ENCODE data around the gene HOXB4.

Gene HOXB4

DNA sequence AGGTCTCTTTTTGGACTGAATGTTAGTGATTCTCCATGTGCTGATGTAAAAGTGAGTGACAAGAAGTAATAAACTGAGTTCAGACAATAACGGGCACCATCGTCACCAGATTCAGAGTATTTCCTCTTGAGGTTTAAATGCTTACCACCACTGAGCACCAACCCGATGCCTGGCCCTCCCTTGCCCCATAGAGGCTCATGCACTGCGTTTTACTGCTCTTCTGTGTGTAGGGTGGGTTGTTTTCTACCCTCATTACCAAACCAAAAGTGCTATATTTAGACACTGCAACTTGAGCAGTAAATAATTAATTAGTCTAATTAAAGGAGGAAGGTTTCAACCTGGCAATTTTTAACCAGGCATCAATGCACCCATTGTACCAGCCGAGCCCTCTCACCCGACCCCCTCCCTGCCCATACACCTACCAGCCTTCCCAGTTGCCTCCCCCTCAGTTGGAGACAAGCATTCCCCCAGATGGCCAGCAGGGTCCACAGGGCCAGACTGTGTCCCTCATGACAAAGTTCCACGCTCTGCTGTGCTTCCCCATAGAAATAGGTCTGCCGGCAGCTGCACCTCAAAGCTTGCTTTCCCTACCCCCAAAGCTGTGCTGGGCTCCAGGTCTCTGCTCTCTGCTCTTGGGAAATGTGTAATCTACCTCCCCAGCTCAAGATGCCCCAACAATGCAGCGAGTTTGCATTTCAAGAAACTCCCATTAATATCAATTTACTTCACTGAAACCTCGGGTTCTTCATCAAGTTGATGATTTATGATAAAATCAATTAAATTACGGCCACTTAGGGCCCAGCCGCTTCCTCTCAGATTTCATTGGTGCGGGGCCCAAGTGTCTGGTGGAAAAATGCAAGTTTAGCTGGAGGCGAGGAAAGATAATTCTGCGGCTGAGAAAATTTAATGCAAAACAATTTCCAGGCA, 16.0 kb downstream of the HOXB4 start:
- H3K4me1 ChIP-seq (ENCODE audit: low read depth, poor library complexity, severe bottlenecking), result no peaks in the 10 kb centered on the region
- no peak overlapping the region for H3K4me2 ChIP-seq
- no peak overlapping the region for H3K4me3 ChIP-seq (IDR thresholded peaks at IDR 0.05; ENCODE audit: insufficient read depth, low read depth, low read length)
- no peak for TF ChIP-seq CTCF (conservative IDR thresholded peaks at IDR 0.05; ENCODE audit: low read depth, low read length)
- no peaks in the 10 kb centered on the region for H3K79me2 ChIP-seq (ENCODE audit: insufficient read depth, low read depth)
- no peaks in the 10 kb centered on the region for H4K20me1 ChIP-seq (ENCODE audit: insufficient read depth)
- no peaks in the 10 kb centered on the region for H3K27me3 ChIP-seq (ENCODE audit: insufficient read depth, low read depth)
- no peak overlapping the region for H3K9ac ChIP-seq
- H2AFZ ChIP-seq (ENCODE audit: low read depth), result no peak overlapping the region
- no peak overlapping the region for H3K27ac ChIP-seq
- no peaks in the 10 kb centered on the region for H3K36me3 ChIP-seq (ENCODE audit: insufficient read depth)

GRCh38 chr17:48559840-48560817, 18.0 kb downstream of the HOXB4 start:
- Histone ChIP-seq H4K20me1 (ENCODE audit: insufficient read depth) (no peaks in the 10 kb centered on the region), H3K4me3 (IDR thresholded peaks at IDR 0.05; ENCODE audit: insufficient read depth, low read depth, low read length) (no peak overlapping the region), H3K27me3 (ENCODE audit: insufficient read depth, low read depth) (no peaks in the 10 kb centered on the region), H3K27ac (no peak overlapping the region), H3K79me2 (ENCODE audit: insufficient read depth, low read depth) (no peaks in the 10 kb centered on the region), H3K4me1 (ENCODE audit: low read depth, poor library complexity, severe bottlenecking) (no peaks in the 10 kb centered on the region), H3K36me3 (ENCODE audit: insufficient read depth) (no peaks in the 10 kb centered on the region), H3K4me2 (no peak overlapping the region), H2AFZ (ENCODE audit: low read depth) (no peak overlapping the region), H3K9ac (no peak overlapping the region)
- no peak for TF ChIP-seq CTCF (conservative IDR thresholded peaks at IDR 0.05; ENCODE audit: low read depth, low read length)

GRCh38 chr17:48559122-48559839, 18.9 kb downstream of the HOXB4 start:
- Histone ChIP-seq H3K4me3 (IDR thresholded peaks at IDR 0.05; ENCODE audit: insufficient read depth, low read depth, low read length) (no peak overlapping the region), H3K4me2 (no peak overlapping the region), H2AFZ (ENCODE audit: low read depth) (no peak overlapping the region), H3K4me1 (ENCODE audit: low read depth, poor library complexity, severe bottlenecking) (no peaks in the 10 kb centered on the region), H3K36me3 (ENCODE audit: insufficient read depth) (no peaks in the 10 kb centered on the region), H3K27me3 (ENCODE audit: insufficient read depth, low read depth) (no peaks in the 10 kb centered on the region), H3K9ac (no peak overlapping the region), H4K20me1 (ENCODE audit: insufficient read depth) (no peaks in the 10 kb centered on the region), H3K27ac (no peak overlapping the region), H3K79me2 (ENCODE audit: insufficient read depth, low read depth) (no peaks in the 10 kb centered on the region)
- TF ChIP-seq CTCF (conservative IDR thresholded peaks at IDR 0.05; ENCODE audit: low read depth, low read length), result no peak

DNA sequence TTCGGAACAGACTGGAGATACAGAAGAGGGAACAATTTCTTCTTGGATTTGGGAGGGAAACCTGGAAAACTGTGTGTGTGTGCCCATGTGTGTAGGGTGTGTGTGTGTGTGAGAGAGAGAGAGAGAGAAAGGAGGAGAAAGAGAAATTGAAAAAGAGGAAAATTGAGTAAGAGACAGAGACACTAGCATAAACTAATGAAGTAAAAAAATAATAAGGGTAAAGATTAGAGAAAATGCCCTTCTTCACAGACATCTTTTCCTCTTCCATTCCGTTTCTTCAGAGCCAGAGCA, 19.4 kb downstream of the HOXB4 start:
- TF ChIP-seq CTCF (conservative IDR thresholded peaks at IDR 0.05; ENCODE audit: low read depth, low read length), result no peak
- Histone ChIP-seq H4K20me1 (ENCODE audit: insufficient read depth) (no peaks in the 10 kb centered on the region), H3K79me2 (ENCODE audit: insufficient read depth, low read depth) (no peaks in the 10 kb centered on the region), H3K4me3 (IDR thresholded peaks at IDR 0.05; ENCODE audit: insufficient read depth, low read depth, low read length) (no peak overlapping the region), H3K4me1 (ENCODE audit: low read depth, poor library complexity, severe bottlenecking) (no peaks in the 10 kb centered on the region), H3K9ac (no peak overlapping the region), H3K27ac (no peak overlapping the region), H3K36me3 (ENCODE audit: insufficient read depth) (no peaks in the 10 kb centered on the region), H3K4me2 (no peak overlapping the region), H3K27me3 (ENCODE audit: insufficient read depth, low read depth) (no peaks in the 10 kb centered on the region), H2AFZ (ENCODE audit: low read depth) (no peak overlapping the region)

All from KMS-11 (cell line).